HepG2 (cell line): ENCODE measurements around the gene NODAL. TPM values are rescaled to one million over a fixed set of nuclear protein-coding genes. Genes with fewer than 3 reads are reported as not detected.

ENCODE experiments used
- EZH2 ChIP-seq: conservative IDR thresholded peaks from 2 replicates; pipeline ENCODE4 v1.6.1; 2012; ENCODE audit warnings: mild to moderate bottlenecking, low read depth, low read length, moderate library complexity
- GZF1 ChIP-seq: sonication (generic); formaldehyde crosslinking; IDR thresholded peaks from 2 replicates; pipeline ENCODE4 v1.5.1; 2020; ENCODE audit warnings: mild to moderate bottlenecking, missing genetic modification reagents
- MIER2 ChIP-seq: IDR thresholded peaks from 2 replicates; pipeline ENCODE4 v1.6.1; 2016; ENCODE audit warnings: missing biosample characterization, missing genetic modification reagents
- MTA3 ChIP-seq: sonication (generic); formaldehyde crosslinking; IDR thresholded peaks from 2 replicates; pipeline ENCODE4 v1.4.0; 2020; ENCODE audit warnings: missing genetic modification reagents
- PRPF4 ChIP-seq: fragments of 200-400 bp; formaldehyde crosslinking; IDR thresholded peaks from 2 replicates; pipeline ENCODE4 v1.6.1; 2016; ENCODE audit warnings: low read length, low read depth; ENCODE audit not compliant: poor library complexity, severe bottlenecking
- ZFP1 ChIP-seq: IDR thresholded peaks from 2 replicates; pipeline ENCODE4 v1.6.1; 2016
- ZNF543 ChIP-seq: sonication (generic); formaldehyde crosslinking; IDR thresholded peaks from 2 replicates; pipeline ENCODE4 v1.4.0; 2020; ENCODE audit warnings: mild to moderate bottlenecking, missing genetic modification reagents
- ZNF773 ChIP-seq: sonication (generic); formaldehyde crosslinking; IDR thresholded peaks from 2 replicates; pipeline ENCODE4 v1.4.0; 2020; ENCODE audit warnings: missing genetic modification reagents, borderline replicate concordance
- polyA plus RNA-seq, 8 experiments: library from polyadenylated mRNA; depleted of rRNA in 3 of 8; stranded (reverse) in 7 of 8; unstranded in 1 of 8; fragments of >200 nt; fragmentation: Illumina TruSeq in 4 of 8; extraction: Trizol in 4 of 8; gene quantifications; 2 replicates each; pipeline versions ENCODE4 v1.2.1 to v1.2.3, GENCODE V29; 2011 to 2016; ENCODE audit warnings: low read depth in 4 of 8, missing spikeins in 1 of 8, mixed read lengths in 1 of 8; ENCODE audit not compliant: insufficient read depth in 1 of 8
- total RNA-seq, 5 experiments: library from RNA; depleted of rRNA; stranded (reverse); fragments of >200 nt; fragmentation: Illumina TruSeq; extraction: Trizol; gene quantifications; 2 replicates each; pipeline ENCODE4 v1.2.3, GENCODE V29; 2016; ENCODE audit warnings: low read depth in 1 of 5
- TF ChIP-seq, protein P1 (sequence below): sonication (generic); formaldehyde crosslinking; IDR thresholded peaks from 2 replicates; pipeline ENCODE4 v1.5.0; 2020; ENCODE audit warnings: mild to moderate bottlenecking, low read depth, missing genetic modification reagents, borderline replicate concordance
- TF ChIP-seq, protein P2 (sequence below): sonication (generic); formaldehyde crosslinking; IDR thresholded peaks from 2 replicates; pipeline ENCODE4 v1.9.0; 2021; ENCODE audit warnings: missing genetic modification reagents, mild to moderate bottlenecking, borderline replicate concordance
- TF ChIP-seq, protein P3 (sequence below): sonication (generic); formaldehyde crosslinking; IDR thresholded peaks from 2 replicates; pipeline ENCODE4 v1.4.0; 2020; ENCODE audit warnings: mild to moderate bottlenecking, missing genetic modification reagents
- TF ChIP-seq, protein P4 (sequence below): sonication (generic); formaldehyde crosslinking; IDR thresholded peaks from 2 replicates; pipeline ENCODE4 v1.9.0; 2021; ENCODE audit warnings: missing genetic modification reagents, borderline replicate concordance
- TF ChIP-seq, protein P5 (sequence below): sonication (generic); formaldehyde crosslinking; IDR thresholded peaks from 2 replicates; pipeline ENCODE4 v1.5.1; 2020; ENCODE audit warnings: missing genetic modification reagents, mild to moderate bottlenecking, borderline replicate concordance
- TF ChIP-seq, protein P6 (sequence below): IDR thresholded peaks from 2 replicates; pipeline ENCODE4 v1.6.1; 2018; ENCODE audit warnings: missing genetic modification reagents, mild to moderate bottlenecking, missing compliant biosample characterization
- TF ChIP-seq, protein P7 (sequence below): sonication (generic); formaldehyde crosslinking; conservative IDR thresholded peaks from 2 replicates; pipeline ENCODE4 v1.4.0; 2020; ENCODE audit warnings: missing genetic modification reagents

Gene NODAL
- total and polyA plus RNA-seq, 2 of the 13 experiments (the other 11 are each of a cell fraction or from before 2014, with no cell fraction given): not detected

DNA sequence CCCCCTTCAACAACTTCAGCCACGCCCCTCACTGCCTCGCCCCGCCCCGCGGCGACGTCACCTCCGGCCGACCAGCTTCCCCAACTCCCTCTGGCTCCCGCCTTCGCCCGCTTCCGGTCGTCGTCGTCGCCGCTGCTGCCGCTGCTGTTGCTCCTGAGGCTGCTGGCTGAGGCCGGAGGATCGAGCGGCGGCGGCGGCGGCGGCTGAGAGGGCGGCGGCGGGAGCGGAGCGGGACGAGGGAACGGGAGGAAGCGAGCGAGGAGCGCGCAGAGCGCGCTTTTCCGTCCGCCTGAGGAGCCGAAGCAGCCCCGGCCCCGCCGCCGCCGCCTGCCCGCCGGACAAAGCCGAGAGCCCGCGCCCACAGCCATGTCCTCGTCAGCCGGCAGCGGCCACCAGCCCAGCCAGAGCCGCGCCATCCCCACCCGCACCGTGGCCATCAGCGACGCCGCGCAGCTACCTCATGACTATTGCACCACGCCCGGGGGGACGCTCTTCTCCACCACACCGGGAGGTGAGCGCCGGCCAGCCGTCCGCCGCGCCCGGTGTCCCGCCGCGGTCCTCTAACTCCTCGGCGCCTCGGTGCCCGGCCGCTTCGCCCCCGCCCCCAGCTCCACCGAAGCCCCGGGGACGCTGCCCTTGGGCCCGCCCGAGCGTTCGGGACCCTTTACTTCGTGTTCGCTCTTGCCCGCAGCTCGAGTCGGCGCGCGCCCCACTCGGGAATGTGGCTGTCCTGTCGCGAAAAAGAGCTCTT is 37.3 kb downstream of the NODAL start, which contains the start of gene EIF4EBP2 (continued):
- TF ChIP-seq, protein P1, sequence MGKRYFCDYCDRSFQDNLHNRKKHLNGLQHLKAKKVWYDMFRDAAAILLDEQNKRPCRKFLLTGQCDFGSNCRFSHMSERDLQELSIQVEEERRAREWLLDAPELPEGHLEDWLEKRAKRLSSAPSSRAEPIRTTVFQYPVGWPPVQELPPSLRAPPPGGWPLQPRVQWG (CRISPR knock-in tag): no peak
- TF ChIP-seq, protein P2, sequence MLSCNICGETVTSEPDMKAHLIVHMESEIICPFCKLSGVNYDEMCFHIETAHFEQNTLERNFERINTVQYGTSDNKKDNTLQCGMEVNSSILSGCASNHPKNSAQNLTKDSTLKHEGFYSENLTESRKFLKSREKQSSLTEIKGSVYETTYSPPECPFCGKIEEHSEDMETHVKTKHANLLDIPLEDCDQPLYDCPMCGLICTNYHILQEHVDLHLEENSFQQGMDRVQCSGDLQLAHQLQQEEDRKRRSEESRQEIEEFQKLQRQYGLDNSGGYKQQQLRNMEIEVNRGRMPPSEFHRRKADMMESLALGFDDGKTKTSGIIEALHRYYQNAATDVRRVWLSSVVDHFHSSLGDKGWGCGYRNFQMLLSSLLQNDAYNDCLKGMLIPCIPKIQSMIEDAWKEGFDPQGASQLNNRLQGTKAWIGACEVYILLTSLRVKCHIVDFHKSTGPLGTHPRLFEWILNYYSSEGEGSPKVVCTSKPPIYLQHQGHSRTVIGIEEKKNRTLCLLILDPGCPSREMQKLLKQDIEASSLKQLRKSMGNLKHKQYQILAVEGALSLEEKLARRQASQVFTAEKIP (CRISPR knock-in tag): no peak
- no peak for TF ChIP-seq EZH2
- TF ChIP-seq, protein P3, sequence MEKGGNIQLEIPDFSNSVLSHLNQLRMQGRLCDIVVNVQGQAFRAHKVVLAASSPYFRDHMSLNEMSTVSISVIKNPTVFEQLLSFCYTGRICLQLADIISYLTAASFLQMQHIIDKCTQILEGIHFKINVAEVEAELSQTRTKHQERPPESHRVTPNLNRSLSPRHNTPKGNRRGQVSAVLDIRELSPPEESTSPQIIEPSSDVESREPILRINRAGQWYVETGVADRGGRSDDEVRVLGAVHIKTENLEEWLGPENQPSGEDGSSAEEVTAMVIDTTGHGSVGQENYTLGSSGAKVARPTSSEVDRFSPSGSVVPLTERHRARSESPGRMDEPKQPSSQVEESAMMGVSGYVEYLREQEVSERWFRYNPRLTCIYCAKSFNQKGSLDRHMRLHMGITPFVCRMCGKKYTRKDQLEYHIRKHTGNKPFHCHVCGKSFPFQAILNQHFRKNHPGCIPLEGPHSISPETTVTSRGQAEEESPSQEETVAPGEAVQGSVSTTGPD (CRISPR knock-in tag): no peak
- no peak for TF ChIP-seq ZNF543
- TF ChIP-seq, protein P4, sequence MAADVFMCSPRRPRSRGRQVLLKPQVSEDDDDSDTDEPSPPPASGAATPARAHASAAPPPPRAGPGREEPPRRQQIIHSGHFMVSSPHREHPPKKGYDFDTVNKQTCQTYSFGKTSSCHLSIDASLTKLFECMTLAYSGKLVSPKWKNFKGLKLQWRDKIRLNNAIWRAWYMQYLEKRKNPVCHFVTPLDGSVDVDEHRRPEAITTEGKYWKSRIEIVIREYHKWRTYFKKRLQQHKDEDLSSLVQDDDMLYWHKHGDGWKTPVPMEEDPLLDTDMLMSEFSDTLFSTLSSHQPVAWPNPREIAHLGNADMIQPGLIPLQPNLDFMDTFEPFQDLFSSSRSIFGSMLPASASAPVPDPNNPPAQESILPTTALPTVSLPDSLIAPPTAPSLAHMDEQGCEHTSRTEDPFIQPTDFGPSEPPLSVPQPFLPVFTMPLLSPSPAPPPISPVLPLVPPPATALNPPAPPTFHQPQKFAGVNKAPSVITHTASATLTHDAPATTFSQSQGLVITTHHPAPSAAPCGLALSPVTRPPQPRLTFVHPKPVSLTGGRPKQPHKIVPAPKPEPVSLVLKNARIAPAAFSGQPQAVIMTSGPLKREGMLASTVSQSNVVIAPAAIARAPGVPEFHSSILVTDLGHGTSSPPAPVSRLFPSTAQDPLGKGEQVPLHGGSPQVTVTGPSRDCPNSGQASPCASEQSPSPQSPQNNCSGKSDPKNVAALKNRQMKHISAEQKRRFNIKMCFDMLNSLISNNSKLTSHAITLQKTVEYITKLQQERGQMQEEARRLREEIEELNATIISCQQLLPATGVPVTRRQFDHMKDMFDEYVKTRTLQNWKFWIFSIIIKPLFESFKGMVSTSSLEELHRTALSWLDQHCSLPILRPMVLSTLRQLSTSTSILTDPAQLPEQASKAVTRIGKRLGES (CRISPR knock-in tag): no peak
- TF ChIP-seq, protein P5, sequence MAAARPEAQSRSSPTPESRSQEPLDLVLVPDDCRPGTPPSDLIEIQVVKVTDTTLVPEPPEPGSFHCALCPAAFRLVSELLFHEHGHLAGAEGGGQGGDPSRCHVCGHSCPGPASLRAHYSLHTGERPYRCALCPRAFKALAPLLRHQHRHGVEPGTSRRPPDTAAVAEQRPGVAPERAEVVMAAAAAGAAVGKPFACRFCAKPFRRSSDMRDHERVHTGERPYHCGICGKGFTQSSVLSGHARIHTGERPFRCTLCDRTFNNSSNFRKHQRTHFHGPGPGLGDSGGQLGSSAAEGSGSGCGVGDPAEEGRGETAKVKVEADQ (CRISPR knock-in tag): 0 out of 2 replicates have a peak, but pooled peaks have one; percentile 41
- TF ChIP-seq ZNF773: no peak
- TF ChIP-seq, protein P6, sequence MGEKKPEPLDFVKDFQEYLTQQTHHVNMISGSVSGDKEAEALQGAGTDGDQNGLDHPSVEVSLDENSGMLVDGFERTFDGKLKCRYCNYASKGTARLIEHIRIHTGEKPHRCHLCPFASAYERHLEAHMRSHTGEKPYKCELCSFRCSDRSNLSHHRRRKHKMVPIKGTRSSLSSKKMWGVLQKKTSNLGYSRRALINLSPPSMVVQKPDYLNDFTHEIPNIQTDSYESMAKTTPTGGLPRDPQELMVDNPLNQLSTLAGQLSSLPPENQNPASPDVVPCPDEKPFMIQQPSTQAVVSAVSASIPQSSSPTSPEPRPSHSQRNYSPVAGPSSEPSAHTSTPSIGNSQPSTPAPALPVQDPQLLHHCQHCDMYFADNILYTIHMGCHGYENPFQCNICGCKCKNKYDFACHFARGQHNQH (CRISPR knock-in tag): peak; percentile 74
- no peak for TF ChIP-seq ZFP1
- TF ChIP-seq MTA3 (CRISPR knock-in tag): no peak
- no peak for TF ChIP-seq MIER2
- TF ChIP-seq PRPF4: no peak
- no peak for TF ChIP-seq GZF1 (CRISPR knock-in tag)
- TF ChIP-seq, protein P7, sequence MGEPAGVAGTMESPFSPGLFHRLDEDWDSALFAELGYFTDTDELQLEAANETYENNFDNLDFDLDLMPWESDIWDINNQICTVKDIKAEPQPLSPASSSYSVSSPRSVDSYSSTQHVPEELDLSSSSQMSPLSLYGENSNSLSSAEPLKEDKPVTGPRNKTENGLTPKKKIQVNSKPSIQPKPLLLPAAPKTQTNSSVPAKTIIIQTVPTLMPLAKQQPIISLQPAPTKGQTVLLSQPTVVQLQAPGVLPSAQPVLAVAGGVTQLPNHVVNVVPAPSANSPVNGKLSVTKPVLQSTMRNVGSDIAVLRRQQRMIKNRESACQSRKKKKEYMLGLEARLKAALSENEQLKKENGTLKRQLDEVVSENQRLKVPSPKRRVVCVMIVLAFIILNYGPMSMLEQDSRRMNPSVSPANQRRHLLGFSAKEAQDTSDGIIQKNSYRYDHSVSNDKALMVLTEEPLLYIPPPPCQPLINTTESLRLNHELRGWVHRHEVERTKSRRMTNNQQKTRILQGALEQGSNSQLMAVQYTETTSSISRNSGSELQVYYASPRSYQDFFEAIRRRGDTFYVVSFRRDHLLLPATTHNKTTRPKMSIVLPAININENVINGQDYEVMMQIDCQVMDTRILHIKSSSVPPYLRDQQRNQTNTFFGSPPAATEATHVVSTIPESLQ (CRISPR knock-in tag): no peak
